Astrocyte (in vitro differentiated cells and primary cell): ENCODE results near the gene LARP6.

ENCODE experiments used
- CTCF ChIP-seq: IDR thresholded peaks from 2 replicates; pipeline ENCODE4 v1.5.1; 2011; ENCODE audit warnings: low read depth, mild to moderate bottlenecking, inconsistent platforms, low read length, moderate library complexity; ENCODE audit not compliant: insufficient read depth
- EZH2 ChIP-seq: IDR thresholded peaks from 2 replicates; pipeline ENCODE4 v1.6.1; 2012; ENCODE audit warnings: mild to moderate bottlenecking, low read length, inconsistent platforms; ENCODE audit not compliant: insufficient read depth

DNA sequence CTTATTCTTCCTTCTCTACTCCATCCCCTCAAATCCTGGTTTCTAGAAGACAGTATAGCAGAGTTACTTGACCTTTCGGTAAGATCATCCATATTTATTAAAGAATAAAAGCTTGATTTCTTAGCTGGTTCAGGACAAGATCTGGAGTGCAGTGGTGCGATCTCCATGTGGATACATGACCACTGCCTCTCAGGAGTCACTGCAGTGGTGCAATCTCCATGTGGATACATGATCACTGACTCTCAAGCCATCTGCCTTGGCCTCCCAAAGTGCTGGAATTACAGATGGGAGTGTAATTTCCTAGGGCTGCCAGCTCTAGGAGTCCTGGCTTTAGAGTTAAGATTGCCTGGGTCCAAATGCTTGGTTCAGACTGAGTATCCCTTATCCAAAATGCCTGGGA lies 16.5 kb downstream of the LARP6 start:
- no peak for TF ChIP-seq CTCF
- no peak for TF ChIP-seq EZH2
